HG03432 (cell line): Measurements from ENCODE around the gene CEP70.
"Not testable (repeated sequence)": the region's sequence is repeated elsewhere in the genome, so short reads cannot be mapped to it uniquely, and the experiment has no call there.

ENCODE experiments used
- ATAC-seq: cut with Tn5 transposase; IDR thresholded peaks from one replicate; pipeline ENCODE4 v1.9.1; 2021; ENCODE audit warnings: mild to moderate bottlenecking, moderate library complexity; ENCODE audit not compliant: unreplicated experiment

The CEP70 gene

GRCh38 chr3:138594150-138594934 is at the start of gene CEP70:
Gene CEP70 (minus strand): TSS chr3:138594260. CDS start chr3:138572927, 21,333 bp downstream.
- ATAC-seq, result peak; percentile 92

GRCh38 chr3:138642927-138643253 is 48.8 kb upstream of the CEP70 start:
- ATAC-seq, result no peak

- ATAC-seq, result no peak
These were observed 48.3 kb upstream of the CEP70 start for GRCh38 chr3:138642226-138642926.

GRCh38 chr3:138640537-138640936 is 46.5 kb upstream of the CEP70 start:
- no peak for ATAC-seq

- ATAC-seq, result no peak
These were observed 44.6 kb upstream of the CEP70 start for GRCh38 chr3:138638641-138639040.

- no peak for ATAC-seq
These were observed 35.5 kb upstream of the CEP70 start for GRCh38 chr3:138629526-138629925.

GRCh38 chr3:138625707-138626365 is 31.8 kb upstream of the CEP70 start:
- no peak for ATAC-seq

- no peak for ATAC-seq
These were observed 30.5 kb upstream of the CEP70 start for GRCh38 chr3:138624518-138624917.

- ATAC-seq, result no peak
These were observed 26.4 kb upstream of the CEP70 start for GRCh38 chr3:138620431-138620830.

- no peak for ATAC-seq
These were observed 21.4 kb upstream of the CEP70 start for GRCh38 chr3:138615462-138615861.

GRCh38 chr3:138609898-138610266 is 15.8 kb upstream of the CEP70 start:
- ATAC-seq, result no peak

GRCh38 chr3:138608322-138609135 is 14.5 kb upstream of the CEP70 start, which contains the start of gene FAIM:
Gene FAIM (plus strand): TSS chr3:138608771. CDS start chr3:138619727, 10,956 bp downstream.
- ATAC-seq, result peak; percentile 83

GRCh38 chr3:138604106-138604595 is 10.1 kb upstream of the CEP70 start:
- ATAC-seq, result not testable (repeated sequence)

GRCh38 chr3:138601661-138602060 is 7.6 kb upstream of the CEP70 start:
- ATAC-seq, result not testable (repeated sequence)

- no peak for ATAC-seq
These were observed 6.2 kb upstream of the CEP70 start for GRCh38 chr3:138600100-138600745.

GRCh38 chr3:138598534-138598933 is 4.5 kb upstream of the CEP70 start:
- no peak for ATAC-seq

- not testable (repeated sequence) for ATAC-seq
These were observed 3.3 kb upstream of the CEP70 start for GRCh38 chr3:138597186-138597976.

GRCh38 chr3:138594935-138595610 is 1.0 kb upstream of the CEP70 start:
- ATAC-seq, result peak; percentile 13
